OCI-LY7 (cell line): Measurements from ENCODE around the gene INF2.
A peak's percentile ranks its signal among the peaks of the same experiment; 100 is the strongest.

Experiments used
- EZH2phosphoT487 ChIP-seq: fragments of 200-600 bp; sonication (generic); IDR thresholded peaks from 2 replicates; pipeline ENCODE4 v1.6.1; 2018; ENCODE audit warnings: low read depth, borderline replicate concordance, mild to moderate bottlenecking, mixed run types, antibody characterized with exemption, low read length, moderate library complexity, mixed read lengths
- TF ChIP-seq, protein P1 (sequence below): fragments of 200-600 bp; sonication (generic); conservative IDR thresholded peaks from 2 replicates; pipeline ENCODE4 v1.5.1; 2014; ENCODE audit warnings: mild to moderate bottlenecking, antibody characterized with exemption, low read length, moderate library complexity, mixed read lengths

DNA sequence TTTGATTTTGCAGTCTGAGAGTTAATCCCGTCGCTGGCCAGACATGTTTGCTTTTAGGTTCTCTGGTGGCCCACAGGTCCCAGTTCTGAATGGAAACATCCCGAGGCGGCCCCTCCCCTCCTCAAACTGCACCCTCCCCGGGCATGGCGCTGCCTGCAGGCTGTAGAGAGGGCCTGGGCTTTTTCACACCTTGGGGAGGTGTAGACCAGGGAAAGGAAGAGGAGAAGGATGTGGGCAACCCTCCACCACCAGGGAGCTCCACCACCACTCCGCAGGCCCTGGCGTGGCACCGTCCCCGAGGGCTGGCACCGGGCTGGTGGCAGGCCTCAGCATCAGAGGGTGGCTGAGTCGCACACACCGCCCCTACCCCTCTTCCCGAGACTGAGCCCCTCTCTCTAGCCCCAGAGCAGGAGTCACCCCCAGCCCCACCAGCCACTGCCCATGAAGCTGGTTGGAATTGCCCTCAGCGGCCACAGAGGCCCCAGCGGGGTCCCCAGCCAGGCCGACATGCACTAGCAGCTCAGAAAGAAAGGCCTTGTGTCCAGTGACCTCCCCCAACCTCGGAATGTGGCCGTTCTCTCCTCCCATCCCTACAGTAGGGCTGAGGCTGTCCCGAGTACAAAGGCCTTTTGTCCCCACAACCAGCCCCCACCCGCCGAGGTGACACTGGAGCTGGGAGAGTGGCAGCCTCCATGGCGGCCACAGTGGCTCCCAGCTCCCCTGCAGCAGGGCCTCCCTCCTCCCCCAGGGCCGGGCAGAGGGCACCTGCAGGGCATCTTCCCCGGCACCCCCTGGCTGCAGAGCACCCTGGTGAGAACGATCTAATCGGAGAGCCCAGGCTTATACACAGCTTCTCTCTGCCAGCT, 23.5 kb upstream of the INF2 start:
- TF ChIP-seq, protein P1, sequence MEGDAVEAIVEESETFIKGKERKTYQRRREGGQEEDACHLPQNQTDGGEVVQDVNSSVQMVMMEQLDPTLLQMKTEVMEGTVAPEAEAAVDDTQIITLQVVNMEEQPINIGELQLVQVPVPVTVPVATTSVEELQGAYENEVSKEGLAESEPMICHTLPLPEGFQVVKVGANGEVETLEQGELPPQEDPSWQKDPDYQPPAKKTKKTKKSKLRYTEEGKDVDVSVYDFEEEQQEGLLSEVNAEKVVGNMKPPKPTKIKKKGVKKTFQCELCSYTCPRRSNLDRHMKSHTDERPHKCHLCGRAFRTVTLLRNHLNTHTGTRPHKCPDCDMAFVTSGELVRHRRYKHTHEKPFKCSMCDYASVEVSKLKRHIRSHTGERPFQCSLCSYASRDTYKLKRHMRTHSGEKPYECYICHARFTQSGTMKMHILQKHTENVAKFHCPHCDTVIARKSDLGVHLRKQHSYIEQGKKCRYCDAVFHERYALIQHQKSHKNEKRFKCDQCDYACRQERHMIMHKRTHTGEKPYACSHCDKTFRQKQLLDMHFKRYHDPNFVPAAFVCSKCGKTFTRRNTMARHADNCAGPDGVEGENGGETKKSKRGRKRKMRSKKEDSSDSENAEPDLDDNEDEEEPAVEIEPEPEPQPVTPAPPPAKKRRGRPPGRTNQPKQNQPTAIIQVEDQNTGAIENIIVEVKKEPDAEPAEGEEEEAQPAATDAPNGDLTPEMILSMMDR: peak; percentile 66; the same call in 1 of the 2 replicates
- no peak for TF ChIP-seq EZH2phosphoT487
